K562 (cell line): ENCODE results near the gene IGSF3. TPM values are rescaled to one million over a fixed set of nuclear protein-coding genes. Genes with fewer than 3 reads are reported as not detected.

Source experiments
- ATAC-seq: fragments of 200-7000 bp; cut with Tn5 transposase; 3 replicates; pipeline ENCODE4 v1.9.1; 2020; ENCODE audit warnings: moderate library complexity
- BruUV-seq: library from RNA; stranded (reverse); fragments of 400-500 nt; replicated peaks from 2 replicates; lab custom pipeline; 2021; lab: Mats Ljungman, UMichigan
- CTCF ChIA-PET: fragments of 300-600 bp; formaldehyde crosslinking; extraction: SDS; loops from one replicate; lab custom pipeline; 2021; ENCODE audit warnings: low intra/inter-chr PET ratio; lab: Yijun Ruan, JAX
- POLR2A ChIA-PET: fragments of 300-600, 350-650 bp; sonication (Branson Sonifier 250); formaldehyde crosslinking; extraction: SDS; loops from one replicate; lab custom pipeline; 2021; ENCODE audit warnings: antibody characterized with exemption, inconsistent platforms; lab: Yijun Ruan, JAX
- DNase-seq, 4 experiments: peaks; one replicate each; pipeline versions ENCODE4 v3.0.0 to v3.0.0-alpha.2; 2011 to 2018; ENCODE audit warnings: low spot score in 3 of 4, mixed read lengths in 3 of 4; ENCODE audit errors: extremely low read depth in 1 of 4
- FAIRE-seq: peaks from 2 replicates; lab custom pipeline; 2011; peaks lifted over from hg19 to GRCh38; lab: Jason Lieb, UNC
- H2AFZ ChIP-seq: 2 replicates; pipeline ENCODE4 v1.6.0; 2011; ENCODE audit warnings: low read depth, low read length, control low read depth, inconsistent platforms
- H3K27ac ChIP-seq: fragments of 200-600 bp; 3 replicates; pipeline ENCODE4 v1.8.0; 2011; ENCODE audit warnings: low read depth, mild to moderate bottlenecking, control low read depth, inconsistent platforms, low read length, moderate library complexity, mixed read lengths; ENCODE audit errors: extremely low read depth
- H3K27me3 ChIP-seq, 2 experiments: fragments of 300-600 bp in 1 of 2; 2 replicates in 1 of 2; 3 replicates in 1 of 2; pipeline versions ENCODE4 v1.6.0 to v1.8.0; 2011; ENCODE audit warnings: inconsistent platforms in 2 of 2, low read length in 2 of 2, mild to moderate bottlenecking in 1 of 2, mixed read lengths in 1 of 2, moderate library complexity in 1 of 2; ENCODE audit not compliant: control insufficient read depth in 2 of 2, insufficient read depth in 2 of 2
- H3K36me3 ChIP-seq: fragments of 300-600 bp; 3 replicates; pipeline ENCODE4 v1.8.0; 2011; ENCODE audit warnings: mild to moderate bottlenecking, low read length, inconsistent platforms; ENCODE audit not compliant: control insufficient read depth, insufficient read depth
- H3K4me1 ChIP-seq, 2 experiments: fragments of 200-600 bp in 1 of 2; replicated peaks in 1 of 2; 2 replicates in 1 of 2; 3 replicates in 1 of 2; pipeline versions ENCODE4 v1.5.1 to v1.8.0; 2011; ENCODE audit warnings: inconsistent platforms in 2 of 2, low read length in 2 of 2, mild to moderate bottlenecking in 1 of 2, mixed read lengths in 1 of 2, moderate library complexity in 1 of 2; ENCODE audit not compliant: control insufficient read depth in 2 of 2, insufficient read depth in 2 of 2
- H3K4me2 ChIP-seq: 2 replicates; pipeline ENCODE4 v1.6.1; 2011; ENCODE audit warnings: low read length, control low read depth, inconsistent platforms, mixed read lengths; ENCODE audit not compliant: insufficient read depth
- H3K4me3 ChIP-seq: fragments of 200-600 bp; sonication (generic), shearing (Covaris generic); 2 replicates; pipeline ENCODE4 v1.5.1; 2016; ENCODE audit warnings: control low read depth, inconsistent platforms
- H3K79me2 ChIP-seq: fragments of 200-600 bp; 3 replicates; pipeline ENCODE4 v1.8.0; 2011; ENCODE audit warnings: low read length, inconsistent platforms; ENCODE audit not compliant: control insufficient read depth, insufficient read depth
- H3K9ac ChIP-seq, 2 experiments: 2 replicates each; pipeline versions ENCODE4 v1.6.0 to v1.6.1; 2011; ENCODE audit warnings: low read depth in 2 of 2, low read length in 2 of 2, control low read depth in 1 of 2, inconsistent platforms in 1 of 2, mild to moderate bottlenecking in 1 of 2, mixed read lengths in 1 of 2; ENCODE audit not compliant: insufficient read depth in 1 of 2
- H3K9me1 ChIP-seq: one replicate; pipeline ENCODE4 v1.6.0; 2011; ENCODE audit warnings: inconsistent platforms, mild to moderate bottlenecking, low read length, moderate library complexity; ENCODE audit not compliant: control insufficient read depth, insufficient read depth
- H3K9me3 ChIP-seq: replicated peaks from 2 replicates; pipeline ENCODE4 v1.5.1; 2011; ENCODE audit warnings: low read depth, low read length, inconsistent platforms; ENCODE audit not compliant: control insufficient read depth, insufficient read depth
- H4K20me1 ChIP-seq: replicated peaks from 2 replicates; pipeline ENCODE4 v1.6.1; 2011; ENCODE audit warnings: low read length, inconsistent platforms, mixed read lengths; ENCODE audit not compliant: control insufficient read depth, insufficient read depth
- CEBPG ChIP-seq, 3 experiments: fragments of 200-800 bp in 1 of 3; sonication (Bioruptor generic) in 1 of 3; sonication (generic) in 1 of 3; formaldehyde crosslinking in 1 of 3; IDR thresholded peaks in 2 of 3; conservative IDR thresholded peaks in 1 of 3; 2 replicates each; pipeline versions ENCODE4 v1.6.1 to v1.8.0; 2016 to 2022; ENCODE audit warnings: missing compliant biosample characterization in 2 of 3, missing genetic modification characterization in 2 of 3, mild to moderate bottlenecking in 1 of 3, missing genetic modification reagents in 1 of 3
- COPS2 ChIP-seq: fragments of 450-650 bp; conservative IDR thresholded peaks from 2 replicates; pipeline ENCODE4 v1.6.1; 2016; ENCODE audit warnings: mild to moderate bottlenecking, moderate library complexity
- GATAD2B ChIP-seq: fragments of 450-650 bp; IDR thresholded peaks from 2 replicates; pipeline ENCODE4 v1.6.1; 2017; ENCODE audit warnings: mild to moderate bottlenecking, borderline replicate concordance
- HMG20A ChIP-seq: fragments of 450-650 bp; formaldehyde crosslinking; conservative IDR thresholded peaks from 2 replicates; pipeline ENCODE4 v1.4.0; 2020; ENCODE audit warnings: mild to moderate bottlenecking, mixed read lengths
- HNRNPH1 ChIP-seq: fragments of 200-400 bp; formaldehyde crosslinking; optimal IDR thresholded peaks from 2 replicates; pipeline ENCODE3; 2017; ENCODE audit warnings: low read depth, mild to moderate bottlenecking, low read length, moderate library complexity
- KDM5B ChIP-seq: fragments of 200-600 bp; sonication (generic); IDR thresholded peaks from 2 replicates; pipeline ENCODE4 v1.6.1; 2012; ENCODE audit warnings: low read depth, mild to moderate bottlenecking, moderate library complexity, low read length, control low read depth, inconsistent platforms; ENCODE audit not compliant: insufficient replicate concordance
- LEF1 ChIP-seq: fragments of 450-650 bp; IDR thresholded peaks from 2 replicates; pipeline ENCODE4 v1.6.1; 2016; ENCODE audit warnings: mild to moderate bottlenecking
- PHF21A ChIP-seq: fragments of 450-650 bp; IDR thresholded peaks from 2 replicates; pipeline ENCODE4 v1.6.1; 2017; ENCODE audit warnings: low read depth, borderline replicate concordance
- PML ChIP-seq: IDR thresholded peaks from 2 replicates; pipeline ENCODE4 v1.6.1; 2012; ENCODE audit warnings: low read length, inconsistent platforms
- SP1 ChIP-seq: sonication (generic); formaldehyde crosslinking; IDR thresholded peaks from 2 replicates; pipeline ENCODE4 v1.8.1; 2022; ENCODE audit warnings: mild to moderate bottlenecking, missing genetic modification reagents
- SP2 ChIP-seq: IDR thresholded peaks from 2 replicates; pipeline ENCODE4 v1.6.1; 2011; ENCODE audit warnings: mild to moderate bottlenecking, low read depth, low read length, moderate library complexity; ENCODE audit not compliant: poor library complexity, severe bottlenecking; ENCODE audit errors: extremely low read depth
- SUPT5H ChIP-seq: fragments of 450-650 bp; IDR thresholded peaks from 2 replicates; pipeline ENCODE4 v1.6.1; 2016
- ZNF23 ChIP-seq: fragments of 250-450 bp; sonication (Bioruptor Pico); IDR thresholded peaks from 2 replicates; pipeline ENCODE4 v1.4.0; 2020; ENCODE audit warnings: mild to moderate bottlenecking
- ZNF280A ChIP-seq: fragments of 450-650 bp; IDR thresholded peaks from 2 replicates; pipeline ENCODE4 v1.6.1; 2018; ENCODE audit warnings: mild to moderate bottlenecking, low read depth; ENCODE audit not compliant: partially characterized antibody
- ZNF444 ChIP-seq: fragments of 250-450 bp; sonication (Bioruptor Pico); IDR thresholded peaks from 2 replicates; pipeline ENCODE4 v1.4.0; 2020; ENCODE audit warnings: mild to moderate bottlenecking, moderate library complexity
- WGBS: fragments of 100-300 bp; shearing (Covaris generic); methylation state at CpG from one replicate; pipeline ENCODE4 v1.1.6; 2016; ENCODE audit warnings: low coverage, mixed read lengths; ENCODE audit not compliant: insufficient coverage; ENCODE audit errors: missing lambda C conversion rate; 5-methylcytosine and 5-hydroxymethylcytosine counted together
- in situ Hi-C: fragments of 300-500 bp; cut with MboI; formaldehyde crosslinking; loops from 4 replicates; pipeline ENCODE4 v1.15.0; 2018; ENCODE audit warnings: inconsistent platforms, mixed read lengths
- intact Hi-C: fragments of 100-400 bp; cut with micrococcal nuclease; formaldehyde crosslinking; loops from 2 replicates; pipeline ENCODE4 v1.14.2; 2022
- polyA plus RNA-seq, 8 experiments: library from polyadenylated mRNA; depleted of rRNA in 4 of 8; stranded (reverse) in 5 of 8; unstranded in 3 of 8; fragments of >200 nt; fragmentation: Nextera tagmentation in 2 of 8; fragmentation: Illumina TruSeq in 1 of 8; extraction: Ambion mirVana in 2 of 8; extraction: Trizol in 1 of 8; gene quantifications; 2 replicates each; pipeline versions ENCODE4 v1.2.1 to v1.2.3, GENCODE V29; 2011 to 2014; ENCODE audit warnings: inconsistent platforms in 1 of 8, missing spikeins in 1 of 8
- total RNA-seq, 7 experiments: library from RNA; depleted of rRNA in 6 of 7; stranded (reverse); fragments of >200 nt in 6 of 7; fragmentation: Illumina TruSeq in 2 of 7; extraction: Trizol in 2 of 7; gene quantifications; 2 replicates each; pipeline versions ENCODE4 v1.2.1 to v1.2.3, GENCODE V29; 2011 to 2021; ENCODE audit warnings: low replicate concordance in 1 of 7

Gene IGSF3
- total and polyA plus RNA-seq, 9 of the 15 experiments (the other 6 are each of a cell fraction or from before 2014, with no cell fraction given): 1.1 to 15.0 (median 8.3) TPM

DNA sequence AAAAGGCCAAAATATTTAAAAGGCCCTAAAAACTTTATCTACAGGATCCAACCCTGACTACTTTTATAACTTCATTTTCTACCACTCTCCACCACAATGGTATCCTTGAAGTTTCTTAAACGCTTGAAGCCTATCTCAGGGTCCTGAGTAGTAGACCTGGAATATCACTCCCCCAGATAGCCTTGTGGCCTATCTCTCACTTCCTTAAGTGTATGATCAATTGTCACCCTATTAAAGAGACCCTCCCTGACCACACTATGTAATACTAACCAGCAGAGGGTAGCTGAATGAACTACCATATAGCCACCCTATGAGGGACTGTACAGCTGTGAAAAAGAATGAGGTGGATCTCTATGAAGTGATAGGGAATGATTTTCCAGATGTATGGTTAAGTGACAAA is 102.3 kb downstream of the IGSF3 start (continued):
- TF ChIP-seq KDM5B (no peak), ZNF280A (no peak), ZNF23 (no peak), HNRNPH1 (no peak), PML (no peak), PHF21A (no peak), COPS2 (no peak)

GRCh38 chr1:116564426-116564825 is 103.1 kb downstream of the IGSF3 start:
- DNase-seq: no peak
- no peaks in the 10 kb centered on the region for H3K9me1 ChIP-seq
- H3K79me2 ChIP-seq: peaks cover 96% of the 10 kb centered on the region
- 93% methylated on average over 1 of the region's 1 CpG for WGBS
- H3K27me3 ChIP-seq: no peaks in the 10 kb centered on the region
- no TSS peak for BruUV-seq
- no peak overlapping the region for H3K27ac ChIP-seq
- in situ Hi-C loops (no loop called here), intact Hi-C loops (no loop called here)
- no peak overlapping the region for H3K4me2 ChIP-seq
- H3K4me1 ChIP-seq: peaks cover 5 to 20% of the 10 kb centered on the region in 2 experiments; a peak in 4 of 5 replicates
- no peak for ATAC-seq
- H3K36me3 ChIP-seq: peaks cover 10% of the 10 kb centered on the region
- no peak overlapping the region for H3K9ac ChIP-seq
- peaks cover 13% of the 10 kb centered on the region for H3K9me3 ChIP-seq
- no peak for FAIRE-seq
- 0 out of 2 replicates have a peak, but pooled peaks have one; percentile 6 for TF ChIP-seq CEBPG (CRISPR knock-in tag; IDR thresholded peaks at IDR 0.05)
- TF ChIP-seq CEBPG (tag; conservative IDR thresholded peaks at IDR 0.05 in 1 of 2, IDR thresholded peaks at IDR 0.05 in 1 of 2): no peak
- no peak for TF ChIP-seq SP1 (CRISPR knock-in tag)
- no peak for TF ChIP-seq SUPT5H
- no peak for TF ChIP-seq GATAD2B
- TF ChIP-seq LEF1: no peak
- no peak for TF ChIP-seq SP2
- TF ChIP-seq HMG20A (CRISPR knock-in tag): no peak
- TF ChIP-seq ZNF444: no peak
- CTCF ChIA-PET: no interaction called here
- H2AFZ ChIP-seq: no peak overlapping the region
- no peak overlapping the region for H3K4me3 ChIP-seq
- POLR2A ChIA-PET: interaction anchor here (0.8 kb wide), 1 partner anchor 27 kb away, joined by 5 read pairs; no protein-coding TSS in a partner anchor
- peaks cover 13% of the 10 kb centered on the region; the same call in 1 of the 2 replicates for H4K20me1 ChIP-seq
